ENCODE results near the gene BCL2L2. TPM values are rescaled to one million over a fixed set of nuclear protein-coding genes. Genes with fewer than 3 reads are reported as not detected.

Gene BCL2L2
- total RNA-seq, 2 donors from 2014 or later = 1.7 to 2.3 TPM

GRCh38 chr14:23358042-23358441, 51.4 kb downstream of the BCL2L2 start:
- DNase-seq (ENCODE audit: low spot score in 2 of 2) = no peak
- no peak overlapping the region for H3K27ac Mint-ChIP-seq
- H3K36me3 Mint-ChIP-seq = no peaks in the 10 kb centered on the region
- no peaks in the 10 kb centered on the region for H3K9me3 Mint-ChIP-seq
- no peak for ATAC-seq

DNA sequence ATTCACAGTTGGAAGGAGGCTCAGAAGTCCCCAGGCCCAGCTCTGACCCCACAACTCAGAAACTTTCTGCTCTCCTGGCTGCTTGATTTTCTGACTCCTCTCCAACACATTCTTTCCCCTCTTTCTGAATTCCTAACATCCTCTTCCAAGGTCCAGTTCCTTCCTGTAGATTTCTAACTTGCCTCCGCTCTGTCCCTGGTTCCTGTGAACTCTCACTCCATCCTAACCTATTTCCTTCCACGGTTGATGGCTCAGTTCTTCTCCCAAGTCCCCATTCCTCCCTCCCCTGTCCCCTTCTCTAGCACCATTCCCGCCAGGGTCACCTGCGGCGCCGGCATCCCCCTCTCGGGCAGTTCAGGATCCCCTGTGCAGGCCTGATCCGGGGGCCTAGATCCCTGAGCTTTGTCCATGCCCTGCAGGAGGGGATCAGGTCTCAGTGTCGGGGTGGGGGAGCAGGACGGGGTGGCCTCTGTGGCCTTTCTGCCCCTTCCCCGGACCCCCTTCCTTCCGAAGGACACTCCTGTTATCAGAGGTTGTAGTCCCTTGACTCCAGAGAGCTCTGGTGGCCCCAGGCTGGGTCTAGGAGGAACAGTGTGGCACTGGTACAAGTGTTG, 52.0 kb downstream of the BCL2L2 start:
- Mint-ChIP-seq H3K27ac (no peak overlapping the region), H3K9me3 (no peaks in the 10 kb centered on the region), H3K36me3 (no peaks in the 10 kb centered on the region)
- ATAC-seq = no peak
- DNase-seq (ENCODE audit: low spot score in 2 of 2) = no peak

DNA sequence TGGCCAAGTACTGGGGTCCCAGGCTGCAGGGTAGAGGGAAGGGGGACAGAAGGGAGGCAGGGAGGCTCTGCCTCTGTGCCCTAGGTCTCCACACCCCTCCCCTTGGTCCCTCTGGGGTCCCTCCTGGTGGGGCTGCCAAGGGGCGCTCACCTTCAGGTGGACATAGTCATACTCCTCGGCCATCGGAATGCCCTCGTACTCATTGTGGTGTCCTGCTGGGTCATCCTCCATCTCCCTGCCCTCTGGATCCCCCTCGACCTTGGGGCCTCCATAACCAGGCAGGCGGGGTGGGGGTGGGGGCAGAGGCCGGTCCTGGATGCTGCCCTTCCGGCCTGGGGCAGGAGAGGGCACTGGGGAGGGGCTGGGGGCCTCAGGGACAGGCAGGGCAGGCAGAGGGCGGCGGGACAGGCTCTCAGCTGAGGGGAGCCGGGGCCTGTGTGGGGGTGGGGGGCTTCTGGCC, 52.6 kb downstream of the BCL2L2 start:
- DNase-seq (ENCODE audit: low spot score in 2 of 2) = no peak
- no peaks in the 10 kb centered on the region for H3K9me3 Mint-ChIP-seq
- ATAC-seq = no peak
- H3K36me3 Mint-ChIP-seq = no peaks in the 10 kb centered on the region
- H3K27ac Mint-ChIP-seq = no peak overlapping the region

- Mint-ChIP-seq H3K27ac (no peak overlapping the region), H3K9me3 (no peaks in the 10 kb centered on the region), H3K36me3 (no peaks in the 10 kb centered on the region)
- ATAC-seq (no peak), DNase-seq (ENCODE audit: low spot score in 2 of 2) (peak in 1 of 2 donors; percentile 20)
Measured at GRCh38 chr14:23359722-23360447, 53.3 kb downstream of the BCL2L2 start.

- no peaks in the 10 kb centered on the region for H3K36me3 Mint-ChIP-seq
Measured at GRCh38 chr14:23360496-23360895, 53.9 kb downstream of the BCL2L2 start.

DNA sequence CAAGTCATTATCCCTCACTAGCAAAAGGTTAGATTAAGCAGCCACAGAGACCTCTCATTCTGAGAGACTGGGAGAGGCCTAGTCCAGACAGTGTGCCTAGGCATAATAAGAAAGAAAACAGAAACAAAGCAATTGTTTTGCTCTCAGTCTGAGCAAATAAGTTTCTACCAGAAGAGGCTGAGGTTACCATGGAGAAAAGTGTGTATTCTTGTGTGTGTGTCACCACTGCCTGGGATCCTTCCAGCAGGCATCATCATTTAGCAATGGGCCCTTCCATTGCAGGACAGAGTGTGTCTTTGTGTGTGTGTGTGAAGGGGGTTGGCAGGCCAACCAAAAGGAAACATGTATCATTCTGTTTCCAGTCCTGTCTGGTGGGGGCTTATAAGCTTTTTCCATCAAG, 54.7 kb downstream of the BCL2L2 start:
- no peak for DNase-seq (ENCODE audit: low spot score in 2 of 2)
- Mint-ChIP-seq H3K27ac (no peak overlapping the region), H3K36me3 (no peaks in the 10 kb centered on the region), H3K9me3 (no peaks in the 10 kb centered on the region)
- peak in 1 of 2 donors; percentile 88 for ATAC-seq

More at GRCh38 chr14:23360496-23360895, 53.9 kb downstream of the BCL2L2 start:
- Mint-ChIP-seq H3K27ac (no peak overlapping the region), H3K9me3 (no peaks in the 10 kb centered on the region)
- DNase-seq (ENCODE audit: low spot score in 2 of 2) = no peak
- no peak for ATAC-seq

Other genes with a start within 250 kb of the BCL2L2 start
- gene CDH24, start 249.3 kb upstream of the BCL2L2 start, total RNA-seq = 1 to 10 TPM; 1.1 to 1.4 TPM
- gene ACIN1, start 211.7 kb upstream of the BCL2L2 start, total RNA-seq = 100 to 1,000 TPM; 187 to 191 TPM
- 10 to 100 TPM; 36.5 to 49.1 TPM for gene C14orf119, start 211.3 kb upstream of the BCL2L2 start, total RNA-seq
- not detected for gene CIROP, start 201.8 kb upstream of the BCL2L2 start, total RNA-seq
- under 1 TPM; 0.34 to 0.41 TPM for gene CEBPE, start 187.6 kb upstream of the BCL2L2 start, total RNA-seq
- 1 to 10 TPM; 1.2 to 1.9 TPM for gene SLC7A8, start 123.2 kb upstream of the BCL2L2 start, total RNA-seq
- gene RNF212B, start 68.9 kb upstream of the BCL2L2 start, total RNA-seq = not detected
- gene HOMEZ, start 20.7 kb upstream of the BCL2L2 start, total RNA-seq = 10 to 100 TPM in 1 of 2 donors, 1 to 10 TPM in 1; 6.4 to 15.1 TPM
- 10 to 100 TPM; 26.6 to 49.8 TPM for gene PPP1R3E, start 4.0 kb upstream of the BCL2L2 start, total RNA-seq
- gene PABPN1, start 14.6 kb downstream of the BCL2L2 start, total RNA-seq = 100 to 1,000 TPM; 232 to 242 TPM
- gene SLC22A17, start 46.1 kb downstream of the BCL2L2 start, total RNA-seq = 1 to 10 TPM; 7.4 to 8.8 TPM
- under 1 TPM in 1 of 2 donors, not detected in 1; 0.10 TPM for gene EFS, start 58.3 kb downstream of the BCL2L2 start, total RNA-seq
- gene IL25, start 66.0 kb downstream of the BCL2L2 start, total RNA-seq = not detected
- gene CMTM5, start 70.2 kb downstream of the BCL2L2 start, total RNA-seq = not detected
- under 1 TPM in 1 of 2 donors, not detected in 1; 0.60 TPM for gene MYH6, start 101.4 kb downstream of the BCL2L2 start, total RNA-seq
- gene MYH7, start 128.8 kb downstream of the BCL2L2 start, total RNA-seq = not detected
- gene NGDN, start 162.9 kb downstream of the BCL2L2 start, total RNA-seq = 10 to 100 TPM; 54.2 to 58.3 TPM
- 1 to 10 TPM; 1.1 to 2.5 TPM for gene ZFHX2, start 244.9 kb downstream of the BCL2L2 start, total RNA-seq
- 1 to 10 TPM; 5.9 to 6.5 TPM for gene THTPA, start 249.4 kb downstream of the BCL2L2 start, total RNA-seq

Measured in activated naive CD4-positive, alpha-beta T cell treated with anti-CD3 and anti-CD28 coated beads, Interleukin-2, amount 50 U/mL, for 72 hours (primary cell).